Colonic mucosa (tissue), 4 donors: ENCODE results near the gene AHCTF1. TPM values are rescaled to one million over a fixed set of nuclear protein-coding genes. Genes with fewer than 3 reads are reported as not detected.
"Not testable (repeated sequence)": the region's sequence is repeated elsewhere in the genome, so short reads cannot be mapped to it uniquely, and the experiment has no call there.

Source experiments
- DNase-seq: peaks from one replicate; pipeline ENCODE4 v3.0.0-alpha.2; 2020
- H3K27ac ChIP-seq: fragments of 200-600 bp; one replicate; pipeline ENCODE4 v1.8.0; 2021
- H3K27me3 ChIP-seq: fragments of 200-600 bp; one replicate; pipeline ENCODE4 v1.8.0; 2021
- H3K36me3 ChIP-seq: fragments of 200-600 bp; one replicate; pipeline ENCODE4 v1.8.0; 2021
- H3K4me1 ChIP-seq: fragments of 200-600 bp; one replicate; pipeline ENCODE4 v1.8.0; 2021; ENCODE audit warnings: mild to moderate bottlenecking
- H3K4me3 ChIP-seq: fragments of 200-600 bp; one replicate; pipeline ENCODE4 v1.8.0; 2021
- H3K9ac ChIP-seq, 2 donors: one replicate each; pipeline ENCODE4 v1.7.0; 2013; ENCODE audit warnings: control low read depth in 2 of 2, low read depth in 2 of 2, low read length in 2 of 2
- H3K9me3 ChIP-seq: fragments of 200-600 bp; one replicate; pipeline ENCODE4 v1.8.0; 2021
- CTCF ChIP-seq: fragments of 200-600 bp; IDR thresholded peaks from one replicate; pipeline ENCODE4 v1.8.0; 2022; ENCODE audit warnings: antibody characterized with exemption, mild to moderate bottlenecking
- intact Hi-C: fragments of 100-400 bp; cut with DNase I; formaldehyde crosslinking; loops from one replicate; pipeline ENCODE4 v1.14.1; 2022
- total RNA-seq, 2 donors: library from RNA; stranded (reverse); fragmentation: NEBNext Ultra II Directional in 1 of 2; extraction: Animal tissue kit (Norgen Biotek cat#: 25700) in 1 of 2; gene quantifications; one replicate each; pipeline ENCODE4 v1.2.1, GENCODE V29; 2021
- donor health status: healthy.
- donor health status: DM: no; HTN: no; CAD: no.
- donor health status: DM: no; HTN: no; CAD: no.

AHCTF1 gene
- total RNA-seq, 2 donors from 2014 or later, result 22.8 to 24.5 TPM

- no peak for TF ChIP-seq CTCF
- no peak overlapping the region for H3K4me3 ChIP-seq
- intact Hi-C loops, result no loop called here
- H3K9me3 ChIP-seq, result no peaks in the 10 kb centered on the region
- no peaks in the 10 kb centered on the region for H3K27me3 ChIP-seq
- no peak overlapping the region for H3K27ac ChIP-seq
- no peaks in the 10 kb centered on the region for H3K36me3 ChIP-seq
- H3K9ac ChIP-seq, result no peak overlapping the region
- no peak for DNase-seq
- no peaks in the 10 kb centered on the region for H3K4me1 ChIP-seq
Measured at GRCh38 chr1:246815693-246816270, 116.0 kb downstream of the AHCTF1 start.

GRCh38 chr1:246814890-246815289 is 116.9 kb downstream of the AHCTF1 start:
- no peak overlapping the region for H3K27ac ChIP-seq
- no peaks in the 10 kb centered on the region for H3K4me1 ChIP-seq
- H3K9me3 ChIP-seq, result no peaks in the 10 kb centered on the region
- no peak overlapping the region for H3K4me3 ChIP-seq
- H3K9ac ChIP-seq, result no peak overlapping the region
- no peaks in the 10 kb centered on the region for H3K36me3 ChIP-seq
- no peak for TF ChIP-seq CTCF
- intact Hi-C loops, result no loop called here
- no peak for DNase-seq
- no peaks in the 10 kb centered on the region for H3K27me3 ChIP-seq

- DNase-seq, H3K27ac ChIP-seq, intact Hi-C loops: not testable (repeated sequence)
Measured at GRCh38 chr1:246813325-246813724, 118.4 kb downstream of the AHCTF1 start.

GRCh38 chr1:246811985-246812384 is 119.8 kb downstream of the AHCTF1 start:
- H3K27ac ChIP-seq, result no peak overlapping the region
- intact Hi-C loops, result no loop called here
- no peaks in the 10 kb centered on the region for H3K36me3 ChIP-seq
- H3K9ac ChIP-seq, result no peak overlapping the region
- no peaks in the 10 kb centered on the region for H3K9me3 ChIP-seq
- no peak overlapping the region for H3K4me3 ChIP-seq
- no peak for DNase-seq
- no peaks in the 10 kb centered on the region for H3K4me1 ChIP-seq
- TF ChIP-seq CTCF, result no peak
- H3K27me3 ChIP-seq, result no peaks in the 10 kb centered on the region

More at GRCh38 chr1:246813325-246813724, 118.4 kb downstream of the AHCTF1 start:
- H3K36me3 ChIP-seq, H3K9ac ChIP-seq, H3K4me1 ChIP-seq, H3K4me3 ChIP-seq, H3K27me3 ChIP-seq, H3K9me3 ChIP-seq: not testable (repeated sequence)

GRCh38 chr1:246809473-246809872 is 122.3 kb downstream of the AHCTF1 start:
- H3K9ac ChIP-seq, result no peak overlapping the region
- intact Hi-C loops, result no loop called here
- H3K36me3 ChIP-seq, result no peaks in the 10 kb centered on the region
- no peaks in the 10 kb centered on the region for H3K4me1 ChIP-seq
- no peak overlapping the region for H3K4me3 ChIP-seq
- no peak overlapping the region for H3K27ac ChIP-seq
- no peaks in the 10 kb centered on the region for H3K27me3 ChIP-seq
- H3K9me3 ChIP-seq, result no peaks in the 10 kb centered on the region
- no peak for DNase-seq
- TF ChIP-seq CTCF, result no peak

- DNase-seq, result no peak
- no peaks in the 10 kb centered on the region for H3K27me3 ChIP-seq
- no peak overlapping the region for H3K4me3 ChIP-seq
- H3K36me3 ChIP-seq, result no peaks in the 10 kb centered on the region
- H3K9ac ChIP-seq, result no peak overlapping the region
- no peaks in the 10 kb centered on the region for H3K4me1 ChIP-seq
- H3K27ac ChIP-seq, result no peak overlapping the region
- H3K9me3 ChIP-seq, result no peaks in the 10 kb centered on the region
- no peak for TF ChIP-seq CTCF
- intact Hi-C loops, result no loop called here
Measured at GRCh38 chr1:246805135-246805716, 126.5 kb downstream of the AHCTF1 start.
